Loucy (cell line): ENCODE data around the gene EIF2S3B.

Source experiments
- H2AFZ ChIP-seq: fragments of 200-600 bp; sonication (generic); 2 replicates; pipeline ENCODE4 v1.6.0; 2016; ENCODE audit warnings: antibody characterized with exemption, mild to moderate bottlenecking, low read length, moderate library complexity
- H3F3A ChIP-seq: fragments of 200-600 bp; 2 replicates; pipeline ENCODE4 v1.6.0; 2016; ENCODE audit warnings: antibody characterized with exemption, low read depth, mild to moderate bottlenecking
- H3K27me3 ChIP-seq: fragments of 200-600 bp; sonication (generic); 2 replicates; pipeline ENCODE4 v1.6.1; 2014; ENCODE audit warnings: low read length, mild to moderate bottlenecking; ENCODE audit not compliant: insufficient read depth, poor library complexity, severe bottlenecking
- H3K36me3 ChIP-seq: fragments of 200-600 bp; sonication (generic); 2 replicates; pipeline ENCODE4 v1.6.1; 2016; ENCODE audit warnings: low read length; ENCODE audit not compliant: insufficient read depth
- H3K4me1 ChIP-seq: fragments of 200-600 bp; sonication (generic); 2 replicates; pipeline ENCODE4 v1.5.1; 2014; ENCODE audit warnings: low read length, mild to moderate bottlenecking; ENCODE audit not compliant: insufficient read depth, poor library complexity, severe bottlenecking
- H3K4me2 ChIP-seq: fragments of 200-600 bp; sonication (generic); 2 replicates; pipeline ENCODE4 v1.6.0; 2014; ENCODE audit warnings: antibody characterized with exemption, low read length, low read depth, mild to moderate bottlenecking; ENCODE audit not compliant: poor library complexity, severe bottlenecking
- H3K4me3 ChIP-seq: fragments of 200-600 bp; sonication (generic); 2 replicates; pipeline ENCODE4 v1.5.1; 2014; ENCODE audit warnings: low read length, mild to moderate bottlenecking, mixed read lengths; ENCODE audit not compliant: poor library complexity, severe bottlenecking
- H3K79me2 ChIP-seq: fragments of 200-600 bp; sonication (generic); 2 replicates; pipeline ENCODE4 v1.6.1; 2014; ENCODE audit warnings: low read length; ENCODE audit not compliant: insufficient read depth
- H3K9ac ChIP-seq: fragments of 200-600 bp; sonication (generic); 2 replicates; pipeline ENCODE4 v1.6.0; 2014; ENCODE audit warnings: mild to moderate bottlenecking, low read depth, low read length, moderate library complexity; ENCODE audit not compliant: poor library complexity, severe bottlenecking
- H3K9me2 ChIP-seq: fragments of 200-600 bp; sonication (generic); replicated peaks from 2 replicates; pipeline ENCODE4 v1.6.1; 2016; ENCODE audit warnings: low read depth, low read length, mixed read lengths
- H3K9me3 ChIP-seq: fragments of 200-600 bp; sonication (generic); 2 replicates; pipeline ENCODE4 v1.6.1; 2014; ENCODE audit warnings: mild to moderate bottlenecking, antibody characterized with exemption, low read length, low read depth; ENCODE audit not compliant: insufficient read depth
- H4K20me1 ChIP-seq: fragments of 200-600 bp; sonication (generic); 2 replicates; pipeline ENCODE4 v1.6.0; 2014; ENCODE audit warnings: antibody characterized with exemption, low read length, mild to moderate bottlenecking; ENCODE audit not compliant: insufficient read depth, poor library complexity, severe bottlenecking
- EZH2phosphoT487 ChIP-seq: fragments of 200-600 bp; IDR thresholded peaks from 2 replicates; pipeline ENCODE4 v1.6.1; 2018; ENCODE audit warnings: antibody characterized with exemption, mild to moderate bottlenecking, moderate library complexity, borderline replicate concordance
- TF ChIP-seq, protein P1 (sequence below): fragments of 200-600 bp; sonication (generic); conservative IDR thresholded peaks from 2 replicates; pipeline ENCODE4 v1.5.1; 2014; ENCODE audit warnings: mild to moderate bottlenecking, antibody characterized with exemption, low read length

EIF2S3B gene

DNA sequence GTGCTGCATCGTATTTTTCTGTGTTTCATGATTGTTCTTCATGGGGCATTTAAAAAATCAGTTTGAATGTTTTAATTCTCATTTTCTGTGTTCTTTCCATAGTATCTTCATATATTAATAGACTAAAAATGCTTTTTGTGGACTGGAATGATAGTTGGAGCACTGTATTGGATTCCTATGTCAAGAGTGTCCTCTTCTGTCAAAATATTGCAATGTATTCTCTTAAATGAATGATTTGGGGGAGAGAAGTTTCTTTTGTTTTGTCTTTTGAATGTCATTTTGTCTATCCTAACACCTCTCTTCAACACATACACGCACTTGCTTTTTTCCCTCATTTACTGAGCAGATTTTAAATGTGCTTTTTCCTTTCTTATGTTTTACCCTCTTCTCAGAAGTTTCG, 4.7 kb upstream of the EIF2S3B start:
- no peak overlapping the region for H3K9ac ChIP-seq
- H4K20me1 ChIP-seq, result no peaks in the 10 kb centered on the region
- TF ChIP-seq, protein P1, sequence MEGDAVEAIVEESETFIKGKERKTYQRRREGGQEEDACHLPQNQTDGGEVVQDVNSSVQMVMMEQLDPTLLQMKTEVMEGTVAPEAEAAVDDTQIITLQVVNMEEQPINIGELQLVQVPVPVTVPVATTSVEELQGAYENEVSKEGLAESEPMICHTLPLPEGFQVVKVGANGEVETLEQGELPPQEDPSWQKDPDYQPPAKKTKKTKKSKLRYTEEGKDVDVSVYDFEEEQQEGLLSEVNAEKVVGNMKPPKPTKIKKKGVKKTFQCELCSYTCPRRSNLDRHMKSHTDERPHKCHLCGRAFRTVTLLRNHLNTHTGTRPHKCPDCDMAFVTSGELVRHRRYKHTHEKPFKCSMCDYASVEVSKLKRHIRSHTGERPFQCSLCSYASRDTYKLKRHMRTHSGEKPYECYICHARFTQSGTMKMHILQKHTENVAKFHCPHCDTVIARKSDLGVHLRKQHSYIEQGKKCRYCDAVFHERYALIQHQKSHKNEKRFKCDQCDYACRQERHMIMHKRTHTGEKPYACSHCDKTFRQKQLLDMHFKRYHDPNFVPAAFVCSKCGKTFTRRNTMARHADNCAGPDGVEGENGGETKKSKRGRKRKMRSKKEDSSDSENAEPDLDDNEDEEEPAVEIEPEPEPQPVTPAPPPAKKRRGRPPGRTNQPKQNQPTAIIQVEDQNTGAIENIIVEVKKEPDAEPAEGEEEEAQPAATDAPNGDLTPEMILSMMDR, result peak; percentile 39
- no peak for TF ChIP-seq EZH2phosphoT487
- no peaks in the 10 kb centered on the region for H3K4me1 ChIP-seq
- no peaks in the 10 kb centered on the region for H3K79me2 ChIP-seq
- no peaks in the 10 kb centered on the region for H3K27me3 ChIP-seq
- no peaks in the 10 kb centered on the region for H3F3A ChIP-seq
- no peaks in the 10 kb centered on the region for H3K9me2 ChIP-seq
- H3K36me3 ChIP-seq, result no peaks in the 10 kb centered on the region
- no peaks in the 10 kb centered on the region for H3K9me3 ChIP-seq
- no peak overlapping the region for H3K4me3 ChIP-seq
- H2AFZ ChIP-seq, result peak overlapping the region; percentile 52; the same call in 1 of the 2 replicates
- H3K4me2 ChIP-seq, result no peak overlapping the region

DNA sequence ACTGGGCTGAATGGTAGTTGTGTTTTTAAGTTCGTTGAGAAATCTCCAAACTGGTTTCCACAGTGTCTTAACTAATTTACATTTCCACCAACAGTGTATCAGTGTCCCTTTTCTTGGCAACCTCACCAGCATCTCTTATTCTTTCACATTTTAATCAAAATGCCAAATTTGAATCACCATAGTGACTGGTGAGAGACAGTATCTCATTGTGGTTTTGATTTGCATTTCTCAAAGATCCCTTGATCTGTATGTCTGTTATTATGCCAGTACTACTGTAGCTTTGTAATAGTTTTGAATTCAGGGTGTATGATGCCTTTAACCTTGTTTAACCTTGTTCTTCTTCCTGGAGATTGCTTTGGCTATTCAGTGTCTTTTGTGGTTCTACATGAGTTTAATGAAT, 2.2 kb upstream of the EIF2S3B start:
- H2AFZ ChIP-seq, result no peak overlapping the region
- no peaks in the 10 kb centered on the region for H3F3A ChIP-seq
- no peak overlapping the region for H3K4me3 ChIP-seq
- H3K36me3 ChIP-seq, result no peaks in the 10 kb centered on the region
- H3K9ac ChIP-seq, result no peak overlapping the region
- no peaks in the 10 kb centered on the region for H3K27me3 ChIP-seq
- H3K9me3 ChIP-seq, result no peaks in the 10 kb centered on the region
- H3K4me1 ChIP-seq, result no peaks in the 10 kb centered on the region
- no peak for TF ChIP-seq EZH2phosphoT487
- TF ChIP-seq, protein P1, result no peak
- no peaks in the 10 kb centered on the region for H3K9me2 ChIP-seq
- H4K20me1 ChIP-seq, result no peaks in the 10 kb centered on the region
- H3K79me2 ChIP-seq, result no peaks in the 10 kb centered on the region
- no peak overlapping the region for H3K4me2 ChIP-seq

DNA sequence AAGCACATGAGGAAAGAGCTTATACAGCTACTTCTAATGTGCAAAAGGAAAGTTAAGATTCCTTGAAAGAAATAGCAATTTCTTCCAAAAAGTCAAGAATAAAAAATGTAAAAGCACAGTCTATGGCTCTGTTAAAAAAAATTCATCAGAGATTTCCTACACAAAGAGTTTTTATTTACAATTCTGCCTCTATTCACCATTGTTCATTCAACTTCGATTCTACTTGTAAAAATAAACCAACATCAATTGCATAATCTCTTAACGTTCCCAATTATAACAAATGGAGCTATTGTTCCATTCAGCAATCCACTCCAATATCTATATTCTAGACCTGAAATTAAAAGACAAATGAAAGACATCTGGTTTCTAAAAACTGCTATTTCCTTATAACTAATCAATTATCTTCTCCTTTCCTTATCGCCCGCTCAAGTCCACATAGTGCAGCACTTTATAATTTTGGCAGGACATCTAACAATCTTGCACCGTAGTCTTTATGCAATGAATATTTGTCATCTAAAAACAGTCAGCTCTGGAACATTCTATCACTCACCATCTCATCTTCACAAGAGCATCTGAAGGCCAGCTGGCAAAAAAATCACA, 6.2 kb downstream of the EIF2S3B start:
- H3K4me2 ChIP-seq, result no peak overlapping the region
- no peaks in the 10 kb centered on the region for H3K9me2 ChIP-seq
- H4K20me1 ChIP-seq, result no peaks in the 10 kb centered on the region
- H3K9me3 ChIP-seq, result no peaks in the 10 kb centered on the region
- no peaks in the 10 kb centered on the region for H3K4me1 ChIP-seq
- no peak overlapping the region for H3K4me3 ChIP-seq
- H3K79me2 ChIP-seq, result no peaks in the 10 kb centered on the region
- H3F3A ChIP-seq, result no peaks in the 10 kb centered on the region
- no peak overlapping the region for H3K9ac ChIP-seq
- no peaks in the 10 kb centered on the region for H3K27me3 ChIP-seq
- no peak overlapping the region for H2AFZ ChIP-seq
- no peaks in the 10 kb centered on the region for H3K36me3 ChIP-seq
- TF ChIP-seq EZH2phosphoT487, result no peak
- TF ChIP-seq, protein P1, result no peak
